Subcutaneous adipose tissue (tissue), 4 donors: Measurements from ENCODE around the gene EPS15. TPM values are rescaled to one million over a fixed set of nuclear protein-coding genes. Genes with fewer than 3 reads are reported as not detected.

Experiments used
- CTCF ChIP-seq: fragments of 450-650 bp; IDR thresholded peaks from one replicate; pipeline ENCODE4 v1.5.1; 2016; ENCODE audit warnings: low read depth, mild to moderate bottlenecking, control low read depth, antibody characterized with exemption, moderate library complexity
- total RNA-seq, 4 donors: library from RNA; depleted of rRNA; stranded (reverse); fragments of >200 nt; gene quantifications; one replicate each; pipeline ENCODE4 v1.1.0, GENCODE V29; 2016

EPS15 gene
- total RNA-seq, 4 donors from 2014 or later, result 135 to 148 (median 145) TPM

GRCh38 chr1:51328279-51328678 lies 190.8 kb downstream of the EPS15 start:
- TF ChIP-seq CTCF, result no peak

GRCh38 chr1:51327386-51327785 lies 191.7 kb downstream of the EPS15 start:
- no peak for TF ChIP-seq CTCF

- no peak for TF ChIP-seq CTCF
Observed at GRCh38 chr1:51326839-51327238, 192.2 kb downstream of the EPS15 start.

GRCh38 chr1:51325878-51326755 lies 192.9 kb downstream of the EPS15 start:
- TF ChIP-seq CTCF, result no peak

GRCh38 chr1:51325391-51325790 lies 193.7 kb downstream of the EPS15 start:
- no peak for TF ChIP-seq CTCF

- no peak for TF ChIP-seq CTCF
Observed at GRCh38 chr1:51324251-51325010, 194.6 kb downstream of the EPS15 start.

GRCh38 chr1:51323778-51324177 lies 195.3 kb downstream of the EPS15 start:
- TF ChIP-seq CTCF, result no peak
